ENCODE measurements around the gene ZNF879. TPM values are rescaled to one million over a fixed set of nuclear protein-coding genes. Genes with fewer than 3 reads are reported as not detected.

The ZNF879 gene
- polyA plus RNA-seq, 1 donor (not counting 4 experiments of a cell fraction or from before 2014, with no cell fraction given): 2.5 TPM

GRCh38 chr5:178982941-178983340, 40.7 kb upstream of the ZNF879 start:
- dilution Hi-C loops (cut with MboI; ENCODE audit: extremely low pct_ligation_motif_present, low sequenced_read_pairs): no loop called here
- Histone ChIP-seq H3K4me3 (ENCODE audit: control insufficient read depth in 2 of 3, extremely low read depth in 1 of 3, insufficient read depth in 2 of 3, low read depth in 1 of 3, low read length in 3 of 3) (no peak overlapping the region), H3K79me2 (ENCODE audit: control insufficient read depth, insufficient read depth, low read length) (no peaks in the 10 kb centered on the region), H3K9ac (ENCODE audit: control insufficient read depth, extremely low read depth, insufficient read depth, low read length) (no peak overlapping the region), H2AFZ (ENCODE audit: control insufficient read depth, low read length) (no peak overlapping the region), H3K4me1 (ENCODE audit: control insufficient read depth, extremely low read depth, insufficient read depth, low read length) (no peaks in the 10 kb centered on the region), H3K9me1 (ENCODE audit: control insufficient read depth, extremely low read depth, insufficient read depth, low read length) (no peaks in the 10 kb centered on the region), H3K27ac (ENCODE audit: control insufficient read depth, insufficient read depth, low read length) (no peak overlapping the region), H4K20me1 (ENCODE audit: control insufficient read depth, extremely low read depth, insufficient read depth, low read length) (no peaks in the 10 kb centered on the region), H3K27me3 (ENCODE audit: control insufficient read depth, extremely low read depth, insufficient read depth, low read length) (no peaks in the 10 kb centered on the region), H3K4me2 (ENCODE audit: control insufficient read depth, extremely low read depth, insufficient read depth, low read depth, low read length) (no peak overlapping the region), H3K36me3 (ENCODE audit: control insufficient read depth in 2 of 2, extremely low read depth in 1 of 2, insufficient read depth in 2 of 2, low read length in 2 of 2) (no peaks in the 10 kb centered on the region), H3K9me3 (ENCODE audit: control insufficient read depth, low read depth, low read length) (peaks cover 25% of the 10 kb centered on the region)
- TF ChIP-seq EZH2 (IDR thresholded peaks at IDR 0.05; ENCODE audit: low read length): no peak
- DNase-seq (ENCODE audit: low read depth, low spot score): no peak
- no peak for FAIRE-seq

DNA sequence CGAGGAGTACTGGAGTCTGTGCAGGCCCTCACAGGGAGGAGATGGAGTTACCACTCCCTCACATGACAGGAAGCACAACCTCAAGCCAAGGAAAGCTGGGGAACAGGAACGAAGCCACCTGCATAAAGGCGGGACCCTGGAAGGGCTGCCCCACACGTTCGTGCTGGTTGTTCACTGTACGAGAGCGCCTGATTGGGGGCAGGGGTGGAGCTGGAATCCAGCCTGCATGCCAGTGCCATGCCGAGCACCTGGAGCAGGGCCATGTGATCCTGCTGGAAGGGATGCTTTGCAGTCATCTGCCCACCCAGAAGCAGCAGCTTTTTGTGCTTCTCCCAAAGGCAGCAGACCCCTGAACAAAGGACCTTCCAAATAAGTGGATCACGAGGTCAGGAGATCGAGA, 39.9 kb upstream of the ZNF879 start:
- H3K27me3 ChIP-seq (ENCODE audit: control insufficient read depth, extremely low read depth, insufficient read depth, low read length): no peaks in the 10 kb centered on the region
- H3K9ac ChIP-seq (ENCODE audit: control insufficient read depth, extremely low read depth, insufficient read depth, low read length): no peak overlapping the region
- no peak for FAIRE-seq
- no peak overlapping the region for H3K4me2 ChIP-seq (ENCODE audit: control insufficient read depth, extremely low read depth, insufficient read depth, low read depth, low read length)
- H3K79me2 ChIP-seq (ENCODE audit: control insufficient read depth, insufficient read depth, low read length): no peaks in the 10 kb centered on the region
- no peaks in the 10 kb centered on the region for H3K4me1 ChIP-seq (ENCODE audit: control insufficient read depth, extremely low read depth, insufficient read depth, low read length)
- H3K4me3 ChIP-seq (ENCODE audit: control insufficient read depth in 2 of 3, extremely low read depth in 1 of 3, insufficient read depth in 2 of 3, low read depth in 1 of 3, low read length in 3 of 3): no peak overlapping the region
- no peak for DNase-seq (ENCODE audit: low read depth, low spot score)
- no peak overlapping the region for H2AFZ ChIP-seq (ENCODE audit: control insufficient read depth, low read length)
- no peaks in the 10 kb centered on the region for H3K36me3 ChIP-seq (ENCODE audit: control insufficient read depth in 2 of 2, extremely low read depth in 1 of 2, insufficient read depth in 2 of 2, low read length in 2 of 2)
- H3K9me1 ChIP-seq (ENCODE audit: control insufficient read depth, extremely low read depth, insufficient read depth, low read length): no peaks in the 10 kb centered on the region
- TF ChIP-seq CTCF (optimal IDR thresholded peaks at IDR 0.05 in 1 of 3, IDR thresholded peaks at IDR 0.05 in 1 of 3, conservative IDR thresholded peaks at IDR 0.05 in 1 of 3; ENCODE audit: extremely low read depth in 1 of 3, insufficient read depth in 2 of 3, low read length in 3 of 3) (no peak), EZH2 (IDR thresholded peaks at IDR 0.05; ENCODE audit: low read length) (no peak)
- dilution Hi-C loops (cut with MboI; ENCODE audit: extremely low pct_ligation_motif_present, low sequenced_read_pairs): no loop called here
- no peak overlapping the region for H3K27ac ChIP-seq (ENCODE audit: control insufficient read depth, insufficient read depth, low read length)
- H3K9me3 ChIP-seq (ENCODE audit: control insufficient read depth, low read depth, low read length): peaks cover 25% of the 10 kb centered on the region
- H4K20me1 ChIP-seq (ENCODE audit: control insufficient read depth, extremely low read depth, insufficient read depth, low read length): no peaks in the 10 kb centered on the region
